ENCODE data around the gene CALD1.

Gene CALD1

DNA sequence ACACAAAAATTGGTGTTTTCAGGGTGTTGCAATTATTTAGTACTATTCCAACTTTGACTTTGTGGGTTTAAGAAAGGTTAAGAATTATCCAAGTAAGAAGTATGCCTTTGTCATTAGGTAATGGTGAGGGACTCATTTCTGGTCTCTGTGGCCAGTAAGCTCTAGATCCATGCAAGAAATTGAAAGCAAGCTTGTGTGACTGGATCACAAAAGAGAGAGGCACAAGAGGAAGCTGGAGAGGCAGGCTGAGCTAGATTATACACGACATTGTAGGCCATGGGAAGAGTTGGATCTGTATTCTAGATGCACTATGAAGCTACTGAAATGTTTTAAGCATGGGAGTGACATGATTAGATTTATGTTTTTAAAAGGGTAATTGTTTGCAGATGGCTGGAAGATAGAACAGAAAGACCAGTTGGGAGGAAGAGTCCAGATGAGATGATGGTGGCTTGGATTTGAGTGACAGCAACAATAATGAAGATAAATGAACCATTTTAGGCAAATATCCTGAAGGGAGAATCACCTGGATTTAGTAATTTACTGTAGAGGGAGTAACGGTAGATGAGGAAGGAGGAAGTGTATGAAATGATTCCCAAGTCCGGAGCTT lies 50.0 kb downstream of the CALD1 start:
- DNase-seq, result no peak

DNA sequence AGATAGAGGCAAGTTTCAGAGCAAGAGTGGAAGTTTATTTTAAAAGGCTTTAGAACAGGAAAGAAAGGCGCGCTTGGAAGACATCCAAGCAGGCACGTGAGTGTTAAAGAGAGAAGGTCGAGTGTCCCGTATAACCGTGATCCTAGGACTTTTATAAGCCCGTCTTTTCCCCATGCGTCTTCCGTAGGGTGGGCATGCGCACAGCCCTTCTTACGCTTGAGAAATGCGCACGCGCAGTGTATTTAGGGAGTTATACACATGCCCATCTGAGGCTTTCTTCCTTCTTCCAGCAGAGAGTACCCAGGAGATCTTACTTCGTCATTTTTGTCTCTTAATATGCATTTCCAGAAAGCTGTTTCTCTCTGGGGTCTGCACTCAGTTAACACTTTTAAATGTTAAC lies 52.4 kb downstream of the CALD1 start:
- DNase-seq, result no peak

DNA sequence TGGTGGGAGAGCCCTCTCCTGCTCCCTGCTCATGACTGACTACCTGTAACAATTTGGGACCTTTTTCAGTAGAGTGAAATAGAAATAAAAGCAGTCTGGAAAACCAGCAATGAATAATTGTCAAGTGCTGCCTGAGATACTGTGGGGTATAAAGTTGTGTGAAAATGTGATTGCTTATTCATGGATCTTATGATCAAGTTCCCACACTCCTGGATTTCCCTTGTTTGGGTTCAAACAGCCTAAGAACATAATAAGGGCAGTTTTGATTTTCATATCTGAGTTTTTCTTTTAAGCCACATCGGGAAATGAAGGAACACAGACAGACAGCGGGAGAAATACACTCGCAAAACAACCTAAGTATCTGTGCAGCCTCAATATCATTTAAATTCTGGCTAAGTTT lies 52.9 kb downstream of the CALD1 start:
- no peak for DNase-seq

DNA sequence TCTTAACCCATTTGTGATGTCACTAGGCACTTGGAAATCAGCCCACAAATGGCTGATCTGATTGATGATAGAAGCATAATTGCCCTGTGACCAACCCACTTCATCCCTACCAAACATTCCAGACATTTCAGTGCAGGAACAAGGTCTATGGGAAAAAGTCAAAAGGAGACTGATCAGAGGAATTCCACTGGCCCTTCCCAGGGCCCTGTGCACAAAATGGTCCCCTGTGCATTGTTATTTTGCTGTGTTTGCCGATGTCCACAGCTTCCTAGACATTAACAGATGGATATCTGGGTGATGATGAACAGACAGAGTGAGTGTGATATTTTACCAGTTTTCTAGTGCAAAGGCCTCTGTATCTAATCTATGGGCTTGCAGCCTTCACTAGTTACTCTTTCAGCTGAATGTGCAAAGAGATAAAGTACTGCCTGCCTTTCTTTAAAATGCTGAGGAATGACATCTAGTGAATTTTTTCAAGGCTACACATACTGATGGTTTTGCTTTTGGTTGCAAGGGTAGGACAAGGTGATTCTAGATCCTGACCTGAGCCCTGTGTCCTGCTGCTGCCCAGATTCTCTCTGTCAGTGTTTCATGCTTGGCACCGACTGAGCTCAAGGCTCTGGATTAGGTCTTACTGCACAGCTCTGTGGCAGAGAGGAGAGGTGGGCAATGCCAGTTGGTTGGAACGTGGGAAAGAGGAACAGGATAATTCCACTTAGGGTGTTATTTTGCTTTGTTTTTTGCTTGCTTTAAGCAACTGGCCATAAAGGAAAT lies 55.4 kb downstream of the CALD1 start:
- no peak for DNase-seq

DNA sequence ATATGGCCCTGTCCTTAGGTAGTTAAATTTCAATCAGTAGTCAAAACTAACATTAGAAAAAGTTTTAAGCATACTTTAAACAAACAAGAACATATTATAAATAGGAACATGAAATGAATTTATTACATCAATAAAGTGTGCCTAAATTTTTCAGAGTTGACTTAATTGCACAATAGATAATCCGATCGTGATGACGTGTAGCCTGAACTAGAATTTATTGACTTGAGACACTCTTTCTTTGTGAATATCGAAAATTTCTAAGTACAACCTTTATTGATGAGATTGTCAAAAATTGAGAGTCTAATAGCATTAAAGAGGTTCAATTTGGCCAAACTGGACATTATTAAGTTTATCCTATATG lies 56.0 kb downstream of the CALD1 start:
- no peak for DNase-seq

DNA sequence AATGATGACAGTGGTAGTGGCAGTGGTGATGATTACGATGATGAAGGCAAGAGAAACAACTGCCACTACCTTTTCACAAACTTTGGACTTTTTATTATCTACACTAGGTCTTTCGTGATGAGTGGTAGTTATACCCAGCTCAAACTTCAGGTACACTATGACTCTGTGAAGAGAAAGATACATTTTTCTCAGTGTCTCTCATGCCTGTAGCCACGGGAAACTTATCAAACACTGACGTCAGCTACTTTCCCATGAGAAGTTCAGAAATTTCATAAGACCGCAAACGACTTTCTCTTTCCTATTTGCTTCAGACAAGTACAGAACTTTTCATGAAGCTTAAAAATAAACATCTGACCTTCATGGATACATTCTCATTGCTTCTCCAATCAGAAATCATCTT lies 57.0 kb downstream of the CALD1 start:
- no peak for DNase-seq

DNA sequence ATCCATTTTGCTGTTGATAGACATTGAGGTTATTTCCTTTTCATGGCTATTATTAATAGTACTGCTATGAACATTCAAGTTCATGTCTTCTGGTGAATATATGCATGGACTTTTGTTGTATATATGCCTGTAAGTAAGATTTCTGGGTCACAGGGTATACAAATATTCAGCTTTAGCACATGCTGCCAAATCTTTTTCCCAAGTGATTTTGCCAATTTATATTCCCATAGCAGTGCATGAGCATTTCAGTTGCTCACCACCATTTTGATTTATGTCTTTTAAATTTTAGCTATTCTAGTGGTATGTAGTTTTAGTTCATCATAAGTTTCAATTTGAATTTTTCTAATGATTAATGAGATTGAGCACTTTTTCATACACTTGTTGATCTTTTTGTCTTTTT lies 59.9 kb downstream of the CALD1 start:
- no peak for DNase-seq

DNA sequence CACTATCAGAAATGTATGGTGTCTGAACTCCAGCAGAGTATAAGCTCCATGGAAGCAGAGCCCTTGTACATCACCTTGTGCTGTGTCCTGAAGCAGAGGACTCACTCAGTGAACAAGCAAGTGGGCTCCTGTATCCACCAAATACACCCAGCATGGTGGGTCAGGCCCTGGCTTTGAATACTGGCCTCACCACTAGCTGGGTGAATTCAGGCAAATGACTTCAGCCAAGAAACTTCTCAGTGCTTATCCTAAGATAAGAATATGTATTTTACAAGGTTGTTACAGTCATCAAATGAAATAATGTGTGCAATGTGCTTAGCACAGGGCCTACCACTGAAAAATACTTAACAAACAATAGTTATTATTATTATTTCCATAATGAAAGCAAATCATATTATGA lies 62.6 kb downstream of the CALD1 start:
- no peak for DNase-seq

DNA sequence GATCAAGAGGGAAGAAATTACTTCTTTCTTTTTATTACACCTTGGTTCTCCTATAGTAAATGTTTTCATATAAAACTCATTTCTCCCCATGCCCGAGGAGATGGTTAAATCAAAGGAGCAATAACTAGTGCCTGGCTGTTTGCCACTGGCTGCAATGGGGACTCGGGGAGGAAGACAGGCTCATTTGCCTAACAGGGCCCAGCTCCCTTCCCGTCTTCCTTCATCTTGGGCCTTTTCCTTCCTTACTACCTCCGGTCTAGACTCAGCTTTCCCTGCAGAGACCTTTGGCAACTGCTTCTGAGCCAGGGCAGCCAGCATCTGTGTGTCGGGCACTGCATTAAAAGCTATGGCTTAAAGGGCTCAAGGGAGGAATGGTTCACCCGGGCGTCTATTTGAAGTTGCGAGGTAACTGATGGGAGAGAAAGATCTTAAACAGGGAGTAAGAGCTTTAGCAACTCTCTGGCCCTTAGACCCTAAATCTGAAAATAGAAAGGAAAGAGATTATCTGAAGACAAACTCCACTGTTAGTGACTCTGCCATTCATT lies 63.5 kb downstream of the CALD1 start:
- DNase-seq, result no peak

DNA sequence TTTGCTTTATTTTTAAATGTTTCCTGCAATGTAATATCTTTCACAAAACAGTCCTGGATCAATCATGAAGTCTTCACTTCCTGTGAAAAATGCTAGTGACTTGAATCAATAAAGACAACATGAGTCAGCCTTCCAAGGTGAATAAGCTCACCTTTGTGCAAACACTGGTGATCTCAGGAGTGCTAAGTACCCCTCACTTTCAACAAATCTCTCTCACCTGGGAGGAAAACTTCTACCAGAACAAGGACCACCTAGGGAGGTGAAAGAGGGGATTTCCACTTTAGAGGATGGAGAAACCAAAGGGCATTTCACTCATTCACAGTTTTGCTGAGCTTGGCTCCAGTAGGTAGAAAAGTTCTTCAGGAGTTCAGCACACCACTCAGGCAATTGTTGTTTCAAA lies 64.8 kb downstream of the CALD1 start:
- DNase-seq, result no peak

DNA sequence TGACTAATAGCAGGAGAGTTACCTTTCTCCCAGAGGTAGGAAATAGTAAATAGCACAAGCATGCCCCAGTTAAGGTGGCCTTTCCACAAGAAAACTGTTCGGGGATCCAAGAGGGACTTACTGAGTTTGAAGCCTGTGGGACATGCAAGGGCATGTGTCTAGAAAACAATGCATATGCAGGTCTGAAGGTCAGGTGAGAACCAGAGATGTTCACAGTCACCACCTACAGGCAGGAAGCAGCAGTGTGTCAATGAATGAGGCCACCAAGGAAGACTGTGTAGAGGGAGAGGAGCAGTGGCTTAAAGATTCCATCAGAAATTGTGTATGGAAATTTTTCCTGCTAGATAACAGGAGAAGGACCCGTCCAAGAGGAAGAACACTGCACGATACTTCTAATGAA lies 66.0 kb downstream of the CALD1 start:
- no peak for DNase-seq

DNA sequence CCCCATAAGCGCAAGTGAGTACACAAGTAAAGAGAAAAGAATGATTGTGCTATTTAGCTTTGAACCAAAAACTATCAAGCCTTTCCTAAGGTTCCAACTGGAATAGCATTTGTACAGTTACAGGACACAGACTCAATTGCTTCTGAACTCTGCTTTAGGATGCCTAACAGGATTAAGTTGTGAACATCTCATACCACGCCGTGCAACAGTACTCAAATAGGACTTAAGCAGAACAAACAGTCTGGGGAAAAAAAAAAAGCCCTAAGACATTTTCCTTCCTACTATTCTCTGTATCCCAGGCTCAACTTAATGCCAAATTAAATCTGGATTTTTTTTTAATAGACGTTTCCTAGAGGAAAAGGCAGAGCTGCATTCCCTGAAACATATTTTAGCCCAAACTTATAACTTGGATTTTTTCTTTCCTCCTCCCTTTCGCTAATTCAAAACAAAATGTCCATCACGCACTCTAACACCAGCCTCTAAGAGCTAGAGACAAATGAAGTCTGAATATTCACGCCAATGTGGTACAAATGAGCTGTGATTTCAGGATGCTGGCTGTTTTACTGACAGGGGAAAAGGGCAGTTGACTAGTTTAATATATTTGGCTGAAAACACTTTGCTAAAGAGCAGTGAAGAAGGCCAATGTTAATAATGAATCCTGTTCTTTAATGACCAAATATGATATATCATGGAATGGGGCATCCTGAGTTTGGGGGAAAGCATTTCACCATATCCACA lies 68.6 kb downstream of the CALD1 start:
- DNase-seq, result no peak

DNA sequence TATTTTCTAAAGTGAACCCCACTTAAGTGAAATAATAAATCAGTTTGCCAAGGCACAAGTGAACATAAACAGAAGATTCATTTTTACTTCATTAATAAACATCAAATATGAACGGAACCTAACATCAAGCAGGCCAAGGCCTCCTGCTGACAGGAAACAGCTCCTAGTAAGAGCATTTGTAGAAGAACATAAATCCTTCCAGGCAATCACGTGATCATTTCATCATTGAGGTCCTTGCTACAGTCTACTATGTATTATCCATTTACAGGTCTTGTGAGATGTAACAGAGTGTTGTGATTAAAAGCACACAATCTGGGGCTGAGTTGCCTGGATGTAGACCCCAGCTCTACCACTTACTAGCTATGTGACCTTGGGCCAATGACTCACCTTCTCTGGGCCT lies 70.6 kb downstream of the CALD1 start:
- no peak for DNase-seq

DNA sequence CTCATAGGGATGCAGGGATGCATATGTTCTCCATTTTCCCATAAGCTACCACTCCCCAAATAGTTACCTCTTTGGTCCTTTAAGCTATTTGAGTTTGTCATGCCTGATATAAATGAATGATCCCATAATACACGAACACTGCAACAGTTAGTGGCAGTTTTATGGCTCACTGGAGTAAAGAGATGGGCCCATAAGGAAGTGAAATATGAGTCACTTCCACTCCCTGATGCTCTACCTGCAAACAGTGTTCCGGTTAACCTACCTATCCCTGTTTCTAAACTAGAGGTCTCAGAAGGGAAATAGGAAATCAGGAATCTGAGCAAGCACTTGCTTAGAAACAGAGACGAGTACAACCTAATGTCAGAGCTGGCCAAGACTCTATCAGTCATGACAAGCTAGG lies 71.7 kb downstream of the CALD1 start:
- DNase-seq, result no peak

DNA sequence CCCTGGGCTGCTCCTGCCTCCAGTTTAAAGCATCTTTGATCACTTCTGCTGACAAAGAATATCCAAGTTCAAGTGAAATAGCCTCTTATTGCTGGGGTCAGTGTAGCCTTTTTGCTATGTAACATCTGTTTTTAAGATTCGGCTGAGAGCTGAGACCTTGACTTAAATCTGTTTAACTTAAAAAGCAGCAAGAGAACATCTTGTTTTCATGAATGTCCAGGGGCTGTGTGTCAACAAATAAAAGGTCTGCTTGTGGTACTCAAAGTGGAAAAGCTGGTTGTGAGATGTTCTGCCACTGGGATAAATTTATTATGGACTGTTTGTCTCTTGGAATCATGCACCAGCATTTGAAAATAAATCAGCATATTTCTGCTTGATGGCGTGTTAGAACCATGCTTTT lies 73.2 kb downstream of the CALD1 start:
- DNase-seq, result no peak

DNA sequence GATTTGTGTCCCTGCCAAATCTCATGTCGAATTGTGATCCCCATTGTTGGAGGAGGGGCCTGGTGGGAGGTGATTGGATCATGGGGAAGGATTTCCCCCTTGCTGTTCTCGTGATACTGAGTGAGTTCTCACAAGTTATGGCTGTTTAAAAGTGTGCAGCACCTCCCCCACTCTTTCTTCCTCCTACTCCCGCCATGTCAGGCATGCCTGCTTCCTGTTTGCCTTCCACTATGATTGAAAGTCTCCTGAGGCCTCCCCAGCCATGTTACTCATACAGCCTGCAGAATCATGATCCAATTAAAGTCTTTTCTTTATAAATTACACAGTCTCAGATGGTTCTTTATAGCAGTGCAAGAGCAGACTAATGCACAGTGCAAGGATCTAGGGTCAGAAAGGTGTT lies 75.4 kb downstream of the CALD1 start:
- no peak for DNase-seq

DNA sequence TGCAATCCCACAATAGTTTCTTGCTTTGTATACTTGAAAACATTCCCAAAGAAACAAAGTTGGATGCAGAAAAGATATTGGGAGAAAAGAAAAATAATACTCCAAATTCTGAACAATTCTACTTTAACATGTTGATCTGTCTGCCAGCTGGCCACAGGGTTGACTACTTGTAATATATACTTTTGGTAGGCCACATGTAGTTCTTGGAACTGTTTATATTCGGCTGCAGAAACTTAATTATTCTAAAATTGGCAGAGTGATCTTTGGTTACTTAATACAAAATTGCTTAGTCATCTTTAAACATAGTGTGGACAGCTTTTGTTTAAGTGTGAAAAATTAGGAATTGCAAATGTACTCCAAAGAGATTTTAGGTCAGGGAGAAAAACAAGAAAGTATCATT lies 76.0 kb downstream of the CALD1 start:
- no peak for DNase-seq

DNA sequence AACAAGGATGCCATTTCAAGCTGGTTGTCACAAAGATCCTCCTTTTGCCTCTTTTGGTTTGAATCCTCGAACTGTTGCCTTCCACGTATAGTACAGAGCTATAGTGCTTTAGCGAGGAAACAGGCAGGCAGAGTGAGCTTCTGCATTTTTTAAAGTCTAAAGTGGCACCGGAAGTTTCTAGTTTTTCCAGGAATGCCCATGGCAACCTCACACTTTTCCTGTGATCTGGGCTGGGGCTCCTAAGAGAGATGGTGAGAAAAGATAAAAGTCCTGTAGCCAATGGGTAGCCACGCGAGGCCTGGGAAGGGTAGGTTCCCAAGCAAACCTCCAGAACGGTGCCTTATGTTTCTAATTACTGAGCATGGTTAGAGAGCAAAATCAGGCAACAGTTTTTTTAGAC lies 76.7 kb downstream of the CALD1 start:
- DNase-seq, result no peak

DNA sequence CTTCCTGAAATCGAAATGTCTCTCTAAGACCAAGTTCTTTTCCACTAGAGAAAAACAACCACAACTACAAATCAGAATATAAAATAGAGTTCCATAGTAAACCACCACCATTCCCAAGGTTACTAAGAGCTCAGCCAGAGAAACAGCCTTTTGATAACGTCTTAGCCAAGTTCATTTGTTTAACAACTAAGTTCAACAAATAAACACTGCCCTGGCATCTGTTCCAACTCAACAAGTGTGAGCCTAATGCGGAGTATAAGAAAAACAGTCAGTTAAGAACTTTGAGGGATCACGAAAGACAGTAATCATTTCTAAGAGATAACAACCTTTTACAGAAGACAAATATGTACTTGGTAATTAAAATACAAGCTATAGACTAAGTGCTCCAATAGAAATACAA lies 77.3 kb downstream of the CALD1 start:
- DNase-seq, result no peak

DNA sequence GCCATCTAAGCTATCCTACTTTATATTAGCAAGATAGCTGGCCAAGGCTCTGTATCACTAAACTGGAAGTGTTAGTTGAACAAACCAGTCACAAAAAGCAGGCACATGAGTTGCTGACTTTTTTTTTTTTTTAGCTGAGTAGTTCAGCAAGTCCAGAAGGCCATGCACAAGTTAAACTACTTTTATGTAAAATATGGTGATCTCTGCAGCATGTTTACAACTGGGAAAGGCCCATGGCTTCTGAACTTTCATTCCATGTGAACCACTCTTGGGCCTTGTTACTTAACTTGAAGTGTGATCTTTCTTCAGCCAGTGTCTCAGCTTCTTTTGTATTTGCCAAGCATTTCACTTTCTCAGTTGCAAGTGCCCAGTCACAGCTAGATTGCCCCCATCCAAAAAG lies 78.5 kb downstream of the CALD1 start:
- DNase-seq, result no peak

DNA sequence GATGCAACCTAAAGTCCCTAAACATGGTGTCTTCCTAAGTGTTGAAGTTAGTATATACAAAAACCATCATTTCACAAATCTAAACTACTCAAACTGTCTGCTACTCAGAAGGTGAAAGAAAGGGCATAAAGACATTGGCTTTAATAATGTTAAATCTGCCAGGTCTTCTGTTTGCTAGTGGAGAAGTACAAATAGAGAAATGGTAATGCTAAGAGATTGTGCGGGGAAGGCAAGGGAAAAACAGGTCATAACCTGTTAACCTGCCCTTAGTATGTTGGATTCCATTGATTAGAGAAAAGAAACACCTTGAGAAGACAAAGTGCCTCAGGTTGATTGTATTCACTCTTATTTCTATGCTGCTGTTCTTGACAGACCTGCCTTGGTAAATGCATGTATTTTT lies 80.3 kb downstream of the CALD1 start:
- no peak for DNase-seq

DNA sequence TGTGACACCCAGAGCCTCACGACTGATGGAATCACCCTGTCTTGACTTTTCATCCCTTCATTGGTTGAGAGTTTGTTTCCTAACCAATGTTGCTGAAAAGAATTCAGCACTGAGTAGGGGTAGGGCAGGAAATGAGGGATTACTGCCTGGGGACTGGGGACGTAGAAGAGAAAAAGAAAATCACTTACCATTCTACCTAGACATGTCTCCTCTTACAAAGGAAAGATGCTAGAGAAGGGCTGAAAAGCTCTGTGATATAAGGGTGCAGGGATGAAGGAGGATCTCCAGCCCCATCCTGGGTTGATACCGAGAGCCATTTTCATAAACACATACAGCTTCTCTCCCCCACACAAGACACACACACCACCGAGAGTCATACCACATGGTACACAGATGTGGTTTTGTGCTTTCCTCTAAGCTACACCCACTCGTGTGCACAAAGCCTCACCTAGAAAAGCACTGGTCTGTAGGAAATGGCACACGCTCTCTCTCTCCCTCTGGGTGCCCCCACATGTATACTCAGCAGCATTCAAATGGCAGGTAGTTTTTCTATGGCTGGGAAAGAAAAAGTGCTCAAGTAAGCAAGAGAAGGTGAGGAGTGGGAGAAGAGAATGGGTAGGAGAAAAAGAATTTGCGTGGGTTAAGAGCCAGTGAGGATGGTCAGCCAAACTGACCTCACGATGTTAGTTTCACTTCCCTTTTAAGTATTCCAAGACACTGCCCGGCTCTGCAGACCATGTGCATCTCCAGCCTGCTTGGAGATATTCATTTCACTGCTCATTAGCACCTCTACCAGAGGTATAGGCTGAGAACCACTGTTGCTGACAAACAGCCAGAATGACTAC lies 85.8 kb downstream of the CALD1 start:
- DNase-seq, result no peak

DNA sequence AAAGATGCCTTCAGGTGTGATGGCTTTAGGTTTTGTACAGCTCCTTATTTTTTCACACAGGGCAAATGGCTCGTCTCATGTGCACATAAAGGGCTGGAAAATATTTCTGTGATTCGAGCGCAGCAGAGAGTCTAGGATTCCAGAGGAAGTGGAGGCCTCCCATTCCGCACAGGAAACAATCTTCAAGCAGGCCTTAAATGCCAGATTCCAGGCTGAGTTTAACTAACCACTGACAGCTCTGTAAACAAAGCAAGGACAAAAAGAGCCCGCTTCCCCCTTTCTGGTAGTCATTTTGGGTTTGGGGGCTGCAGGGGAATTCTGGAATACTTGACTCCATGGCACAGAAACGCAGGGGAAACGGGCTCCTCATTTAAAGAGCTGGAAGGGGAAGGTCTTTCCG lies 87.2 kb downstream of the CALD1 start:
- DNase-seq, result no peak

All from NCI-H2081 treated with DMSO at 0.1 percent for 48 hours (cell line).